H1 (cell line): Measurements from ENCODE around the gene HDAC9. TPM values are rescaled to one million over a fixed set of nuclear protein-coding genes. Genes with fewer than 3 reads are reported as not detected.

ENCODE experiments used
- CTCF ChIA-PET: fragments of 300-600 bp; sonication (Branson Sonifier 250); formaldehyde crosslinking; loops from one replicate; lab custom pipeline; 2021; ENCODE audit not compliant: partially characterized antibody; lab: Charles Lee
- POLR2A ChIA-PET: fragments of 300-600 bp; sonication (Branson Sonifier 250); formaldehyde crosslinking; loops from one replicate; lab custom pipeline; 2021; ENCODE audit warnings: inconsistent platforms; ENCODE audit not compliant: partially characterized antibody; lab: Charles Lee
- DNase-seq, 2 experiments: peaks; one replicate each; pipeline versions ENCODE4 v3.0.0 to v3.0.0-alpha.2; 2010 to 2022; ENCODE audit warnings: low spot score in 2 of 2, low read depth in 1 of 2, mixed read lengths in 1 of 2
- FAIRE-seq: peaks from 2 replicates; lab custom pipeline; 2011; peaks lifted over from hg19 to GRCh38; lab: Jason Lieb, UNC
- H2AFZ ChIP-seq: 2 replicates; pipeline ENCODE4 v1.8.1; 2012; ENCODE audit warnings: low read length, inconsistent platforms
- H2AK5ac ChIP-seq: 2 replicates; pipeline ENCODE4 v1.6.1; 2013; ENCODE audit warnings: low read depth, low read length
- H2BK120ac ChIP-seq: replicated peaks from 2 replicates; pipeline ENCODE3; 2013; ENCODE audit warnings: low read depth, low read length, inconsistent platforms
- H2BK12ac ChIP-seq: 2 replicates; pipeline ENCODE4 v1.6.1; 2013; ENCODE audit warnings: low read depth, low read length
- H2BK15ac ChIP-seq: 2 replicates; pipeline ENCODE4 v1.6.1; 2013; ENCODE audit warnings: low read length
- H2BK20ac ChIP-seq: 2 replicates; pipeline ENCODE4 v1.6.1; 2013; ENCODE audit warnings: low read length
- H2BK5ac ChIP-seq: 2 replicates; pipeline ENCODE4 v1.6.1; 2013; ENCODE audit warnings: low read depth, low read length
- H3K14ac ChIP-seq: 2 replicates; pipeline ENCODE4 v1.6.1; 2013; ENCODE audit warnings: inconsistent platforms; ENCODE audit not compliant: insufficient read length
- H3K18ac ChIP-seq: 2 replicates; pipeline ENCODE4 v1.6.1; 2013; ENCODE audit warnings: low read length; ENCODE audit errors: extremely low read depth
- H3K23ac ChIP-seq: 2 replicates; pipeline ENCODE4 v1.6.1; 2013; ENCODE audit warnings: inconsistent platforms; ENCODE audit not compliant: insufficient read length
- H3K23me2 ChIP-seq: 2 replicates; pipeline ENCODE4 v1.6.1; 2013; ENCODE audit warnings: low read depth, low read length
- H3K27ac ChIP-seq: 2 replicates; pipeline ENCODE4 v1.6.1; 2011; ENCODE audit warnings: low read depth, low read length, inconsistent platforms
- H3K27me3 ChIP-seq, 4 experiments: replicated peaks in 1 of 4; 1 replicate in 1 of 4; 2 replicates in 3 of 4; pipeline versions ENCODE4 v1.6.1 to v1.8.1; 2011 to 2013; ENCODE audit warnings: low read length in 3 of 4, mild to moderate bottlenecking in 3 of 4, inconsistent platforms in 2 of 4, mixed read lengths in 2 of 4, moderate library complexity in 1 of 4; ENCODE audit not compliant: control insufficient read depth in 3 of 4, insufficient read depth in 3 of 4; ENCODE audit errors: extremely low read depth in 1 of 4
- H3K36me3 ChIP-seq, 4 experiments: 2 replicates each; pipeline versions ENCODE4 v1.6.1 to v1.8.1; 2011 to 2013; ENCODE audit warnings: mild to moderate bottlenecking in 4 of 4, low read length in 3 of 4, moderate library complexity in 2 of 4, control low read depth in 1 of 4, inconsistent platforms in 1 of 4; ENCODE audit not compliant: insufficient read depth in 4 of 4, control insufficient read depth in 2 of 4
- H3K4ac ChIP-seq: replicated peaks from 2 replicates; pipeline ENCODE3; 2013; ENCODE audit warnings: low read length, low read depth, mixed read lengths, inconsistent platforms; ENCODE audit not compliant: insufficient read length
- H3K4me1 ChIP-seq, 4 experiments: replicated peaks in 1 of 4; 1 replicate in 1 of 4; 2 replicates in 3 of 4; pipeline versions ENCODE4 v1.6.1 to v1.8.1; 2011 to 2013; ENCODE audit warnings: low read length in 3 of 4, inconsistent platforms in 2 of 4, mixed read lengths in 1 of 4; ENCODE audit not compliant: insufficient read depth in 4 of 4, control insufficient read depth in 3 of 4
- H3K4me2 ChIP-seq, 2 experiments: 2 replicates each; pipeline versions ENCODE4 v1.6.1 to v1.8.1; 2011 to 2013; ENCODE audit warnings: low read depth in 2 of 2, low read length in 2 of 2, control low read depth in 1 of 2, inconsistent platforms in 1 of 2, mild to moderate bottlenecking in 1 of 2; ENCODE audit not compliant: insufficient read depth in 1 of 2
- H3K4me3 ChIP-seq, 4 experiments: fragments of 200-600, 300-600 bp in 1 of 4; sonication (generic), shearing (Covaris generic), sonication (Bioruptor Twin) in 1 of 4; 2 replicates each; pipeline versions ENCODE4 v1.5.1 to v1.8.1; 2011 to 2016; ENCODE audit warnings: low read length in 4 of 4, low read depth in 3 of 4, control low read depth in 2 of 4, inconsistent platforms in 2 of 4, mild to moderate bottlenecking in 2 of 4, mixed read lengths in 1 of 4, moderate library complexity in 1 of 4; ENCODE audit not compliant: insufficient read depth in 2 of 4; ENCODE audit errors: extremely low read depth in 1 of 4
- H3K56ac ChIP-seq: replicated peaks from 2 replicates; pipeline ENCODE3; 2013; ENCODE audit warnings: low read depth, mild to moderate bottlenecking, mixed read lengths, low read length, inconsistent platforms; ENCODE audit not compliant: insufficient read length
- H3K79me1 ChIP-seq: 2 replicates; pipeline ENCODE4 v1.6.1; 2013; ENCODE audit warnings: low read depth, low read length, control low read depth
- H3K79me2 ChIP-seq, 2 experiments: 2 replicates each; pipeline versions ENCODE4 v1.6.1 to v1.8.1; 2012 to 2013; ENCODE audit warnings: low read length in 2 of 2, mild to moderate bottlenecking in 2 of 2, inconsistent platforms in 1 of 2; ENCODE audit not compliant: insufficient read depth in 2 of 2, control insufficient read depth in 1 of 2
- H3K9ac ChIP-seq, 4 experiments: replicated peaks in 1 of 4; 1 replicate in 1 of 4; 2 replicates in 3 of 4; pipeline versions ENCODE4 v1.6.1 to v1.8.1; 2011 to 2013; ENCODE audit warnings: low read depth in 3 of 4, low read length in 3 of 4, control low read depth in 2 of 4, mild to moderate bottlenecking in 2 of 4, moderate library complexity in 2 of 4, inconsistent platforms in 1 of 4; ENCODE audit errors: extremely low read depth in 1 of 4
- H3K9me3 ChIP-seq, 2 experiments: 2 replicates each; pipeline versions ENCODE4 v1.6.1 to v1.8.1; 2012 to 2013; ENCODE audit warnings: mild to moderate bottlenecking in 2 of 2, moderate library complexity in 2 of 2, control low read depth in 1 of 2, inconsistent platforms in 1 of 2, low read depth in 1 of 2, low read length in 1 of 2, mixed read lengths in 1 of 2; ENCODE audit not compliant: insufficient read depth in 2 of 2
- H4K20me1 ChIP-seq, 2 experiments: replicated peaks in 1 of 2; 2 replicates each; pipeline versions ENCODE3 to v1.8.1; 2011 to 2013; ENCODE audit warnings: inconsistent platforms in 2 of 2, low read length in 2 of 2, mild to moderate bottlenecking in 1 of 2; ENCODE audit not compliant: insufficient read depth in 2 of 2, control insufficient read depth in 1 of 2
- H4K5ac ChIP-seq: 2 replicates; pipeline ENCODE4 v1.6.1; 2013; ENCODE audit warnings: low read length, low read depth, mixed read lengths, inconsistent platforms; ENCODE audit not compliant: insufficient read length
- H4K8ac ChIP-seq: 2 replicates; pipeline ENCODE4 v1.8.0; 2013; ENCODE audit warnings: mild to moderate bottlenecking, moderate library complexity, low read length, inconsistent platforms; ENCODE audit not compliant: insufficient read depth; ENCODE audit errors: extremely low read depth
- H4K91ac ChIP-seq: replicated peaks from 2 replicates; pipeline ENCODE3; 2013; ENCODE audit warnings: low read length, mixed read lengths, inconsistent platforms; ENCODE audit not compliant: insufficient read length
- ASH2L ChIP-seq: fragments of 200-600, 300-600 bp; sonication (generic); IDR thresholded peaks from one replicate; pipeline ENCODE4 v1.7.1; 2017; ENCODE audit warnings: low read length
- BCL11A ChIP-seq, 2 experiments: IDR thresholded peaks; one replicate each; pipeline ENCODE4 v1.6.1; 2011; ENCODE audit warnings: low read depth in 2 of 2, low read length in 2 of 2, mild to moderate bottlenecking in 2 of 2
- CTBP2 ChIP-seq: IDR thresholded peaks from 2 replicates; pipeline ENCODE4 v1.7.0; 2011; ENCODE audit warnings: borderline replicate concordance, mild to moderate bottlenecking, moderate library complexity, mixed read lengths, low read length; ENCODE audit not compliant: insufficient read depth, insufficient read length
- EP300 ChIP-seq, 2 experiments: IDR thresholded peaks; 1 replicate in 1 of 2; 2 replicates in 1 of 2; pipeline ENCODE4 v1.6.1; 2011 to 2012; ENCODE audit warnings: low read depth in 2 of 2, low read length in 2 of 2, mild to moderate bottlenecking in 2 of 2, borderline replicate concordance in 1 of 2, inconsistent platforms in 1 of 2, moderate library complexity in 1 of 2
- EZH2 ChIP-seq: fragments of 200-600 bp; sonication (generic); IDR thresholded peaks from 2 replicates; pipeline ENCODE4 v1.7.1; 2012; ENCODE audit warnings: low read depth, mild to moderate bottlenecking, moderate library complexity, low read length, inconsistent platforms; ENCODE audit not compliant: severe bottlenecking
- FOSL1 ChIP-seq: IDR thresholded peaks from 2 replicates; pipeline ENCODE4 v1.6.1; 2011; ENCODE audit warnings: mild to moderate bottlenecking, low read depth, low read length, moderate library complexity; ENCODE audit not compliant: insufficient read depth
- GTF2F1 ChIP-seq: IDR thresholded peaks from 2 replicates; pipeline ENCODE4 v1.6.1; 2012; ENCODE audit warnings: low read depth, low read length, improper control_type of control experiment, borderline replicate concordance
- POLR2A ChIP-seq, 2 experiments: IDR thresholded peaks; 1 replicate in 1 of 2; 2 replicates in 1 of 2; pipeline ENCODE4 v1.6.1; 2011; ENCODE audit warnings: low read depth in 2 of 2, low read length in 2 of 2, mild to moderate bottlenecking in 2 of 2; ENCODE audit errors: control extremely low read depth in 1 of 2
- RXRA ChIP-seq: IDR thresholded peaks from 2 replicates; pipeline ENCODE4 v1.6.1; 2011; ENCODE audit warnings: low read depth, mild to moderate bottlenecking, low read length, moderate library complexity; ENCODE audit not compliant: insufficient read depth
- SIX5 ChIP-seq: IDR thresholded peaks from 2 replicates; pipeline ENCODE4 v1.6.1; 2011; ENCODE audit warnings: mild to moderate bottlenecking, low read depth, low read length
- SP4 ChIP-seq: IDR thresholded peaks from 2 replicates; pipeline ENCODE4 v1.6.1; 2012; ENCODE audit warnings: low read length, inconsistent platforms
- SRF ChIP-seq: IDR thresholded peaks from 2 replicates; pipeline ENCODE4 v1.6.1; 2011; ENCODE audit warnings: mild to moderate bottlenecking, low read depth, low read length, moderate library complexity
- TAF1 ChIP-seq: IDR thresholded peaks from 2 replicates; pipeline ENCODE4 v1.6.1; 2011; ENCODE audit warnings: mild to moderate bottlenecking, low read depth, low read length
- polyA plus RNA-seq, 7 experiments: library from polyadenylated mRNA; depleted of rRNA in 3 of 7; stranded (reverse) in 5 of 7; unstranded in 2 of 7; fragments of >200 nt in 5 of 7; fragments of 200-250 nt in 2 of 7; gene quantifications; 1 replicate in 5 of 7; 2 replicates in 1 of 7; 4 replicates in 1 of 7; pipeline versions ENCODE4 v1.2.1 to v1.2.3, GENCODE V29; 2011 to 2013; ENCODE audit warnings: missing spikeins in 2 of 7, mixed read lengths in 2 of 7
- total RNA-seq: library from RNA; stranded (reverse); fragmentation: NEBNext Ultra II Directional; extraction: Animal tissue kit (Norgen Biotek cat#: 25700); gene quantifications from 2 replicates; pipeline ENCODE4 v1.2.1, GENCODE V29; 2021

HDAC9 gene
- total and polyA plus RNA-seq, 2 of the 8 experiments (the other 6 are each of a cell fraction or from before 2014, with no cell fraction given) = 9.5 to 13.1 TPM

DNA sequence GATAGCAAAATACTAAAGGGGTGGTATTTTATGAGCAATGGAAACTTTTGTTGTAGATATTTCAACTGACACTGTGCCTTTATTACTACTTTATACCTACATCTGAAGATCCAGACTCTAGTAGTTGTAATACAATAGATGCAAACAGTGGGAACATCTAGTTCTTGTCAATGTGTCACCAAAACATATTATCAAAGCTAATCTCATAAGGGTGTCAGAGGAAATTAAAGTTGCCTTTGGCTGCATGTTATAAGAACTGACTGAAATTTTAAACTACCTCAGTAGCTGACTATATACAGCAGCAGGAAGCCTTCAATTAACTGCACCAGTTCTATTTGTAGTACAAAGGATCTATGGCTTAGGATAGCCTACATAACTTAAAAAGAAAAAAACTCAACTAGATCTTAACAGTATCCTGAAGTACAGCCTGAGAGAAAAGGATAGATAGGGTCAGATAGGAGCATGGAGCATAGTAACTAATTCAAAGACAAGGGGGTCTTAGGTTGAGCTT, 30.9 kb downstream of the HDAC9 start:
- H4K5ac ChIP-seq = no peak overlapping the region
- H4K20me1 ChIP-seq = no peaks in the 10 kb centered on the region
- ChIA-PET POLR2A (no interaction called here), CTCF (interaction anchor here (1.2 kb wide), 1 partner anchor 13 kb away, joined by 4 read pairs; no protein-coding TSS in a partner anchor)
- no peak overlapping the region for H2BK15ac ChIP-seq
- no peak overlapping the region for H2BK120ac ChIP-seq
- DNase-seq (no peak), FAIRE-seq (no peak)
- H3K27ac ChIP-seq = no peak overlapping the region
- no peak overlapping the region for H4K91ac ChIP-seq
- no peak overlapping the region for H3K18ac ChIP-seq
- H3K4me3 ChIP-seq = no peak overlapping the region
- no peaks in the 10 kb centered on the region for H3K23me2 ChIP-seq
- no peaks in the 10 kb centered on the region for H3K36me3 ChIP-seq
- no peak overlapping the region for H2BK5ac ChIP-seq
- H3K9me3 ChIP-seq = no peaks in the 10 kb centered on the region
- H2BK12ac ChIP-seq = no peak overlapping the region
- no peaks in the 10 kb centered on the region for H3K79me1 ChIP-seq
- H3K79me2 ChIP-seq = no peaks in the 10 kb centered on the region
- no peak overlapping the region for H3K14ac ChIP-seq
- H3K4me1 ChIP-seq = no peaks in the 10 kb centered on the region
- H3K9ac ChIP-seq = no peak overlapping the region
- H3K4ac ChIP-seq = no peak overlapping the region
- H3K4me2 ChIP-seq = no peak overlapping the region
- H3K56ac ChIP-seq = no peak overlapping the region
- no peak overlapping the region for H2AK5ac ChIP-seq
- H3K23ac ChIP-seq = no peak overlapping the region
- TF ChIP-seq BCL11A (IDR thresholded peaks at IDR 0.05; ENCODE audit: low read depth in 2 of 2, low read length in 2 of 2) (no peak), TAF1 (no peak), EZH2 (no peak), RXRA (no peak), GTF2F1 (no peak), FOSL1 (no peak), POLR2A (IDR thresholded peaks at IDR 0.05; ENCODE audit: control extremely low read depth in 1 of 2, low read depth in 2 of 2, low read length in 2 of 2) (no peak), SIX5 (no peak), CTBP2 (no peak), ASH2L (no peak), SP4 (no peak), EP300 (IDR thresholded peaks at IDR 0.05; ENCODE audit: borderline replicate concordance in 1 of 2, low read depth in 2 of 2, low read length in 2 of 2) (no peak), SRF (no peak)
- no peak overlapping the region for H2BK20ac ChIP-seq
- no peak overlapping the region for H2AFZ ChIP-seq
- no peaks in the 10 kb centered on the region for H3K27me3 ChIP-seq
- no peak overlapping the region for H4K8ac ChIP-seq
